Keratinocyte (primary cell): ENCODE results near the gene GPR160. TPM values are rescaled to one million over a fixed set of nuclear protein-coding genes. Genes with fewer than 3 reads are reported as not detected.

Experiments
- DNase-seq: peaks from one replicate; pipeline ENCODE4 v3.0.0-alpha.2; 2011; ENCODE audit warnings: low read depth, missing footprints, low spot score
- FAIRE-seq: peaks from 2 replicates; lab custom pipeline; 2011; peaks lifted over from hg19 to GRCh38; lab: Jason Lieb, UNC
- H2AFZ ChIP-seq: 2 replicates; pipeline ENCODE4 v1.6.0; 2012; ENCODE audit warnings: low read length, control low read depth, inconsistent platforms; ENCODE audit not compliant: control insufficient read depth
- H3K27ac ChIP-seq: 2 replicates; pipeline ENCODE4 v1.5.1; 2011; ENCODE audit warnings: low read length; ENCODE audit not compliant: control insufficient read depth, insufficient read depth
- H3K27me3 ChIP-seq: 3 replicates; pipeline ENCODE4 v1.6.0; 2011; ENCODE audit warnings: low read length; ENCODE audit not compliant: control insufficient read depth, insufficient read depth; ENCODE audit errors: extremely low read depth
- H3K36me3 ChIP-seq, 2 experiments: 2 replicates in 1 of 2; 3 replicates in 1 of 2; pipeline ENCODE4 v1.5.1; 2011; ENCODE audit warnings: low read length in 2 of 2, mild to moderate bottlenecking in 1 of 2; ENCODE audit not compliant: control insufficient read depth in 2 of 2, insufficient read depth in 2 of 2; ENCODE audit errors: extremely low read depth in 1 of 2
- H3K4me1 ChIP-seq: 3 replicates; pipeline ENCODE4 v1.5.1; 2011; ENCODE audit warnings: low read length; ENCODE audit not compliant: control insufficient read depth, insufficient read depth; ENCODE audit errors: extremely low read depth
- H3K4me2 ChIP-seq: 3 replicates; pipeline ENCODE4 v1.6.0; 2011; ENCODE audit warnings: low read depth, low read length; ENCODE audit not compliant: control insufficient read depth, insufficient read depth; ENCODE audit errors: extremely low read depth
- H3K4me3 ChIP-seq, 3 experiments: fragments of 200-600 bp in 1 of 3; sonication (generic) in 1 of 3; 2 replicates in 2 of 3; 3 replicates in 1 of 3; pipeline ENCODE4 v1.5.1; 2011 to 2016; ENCODE audit warnings: low read length in 3 of 3, mild to moderate bottlenecking in 3 of 3, control low read depth in 2 of 3, inconsistent platforms in 1 of 3, low read depth in 1 of 3, mixed read lengths in 1 of 3, mixed run types in 1 of 3, moderate library complexity in 1 of 3; ENCODE audit not compliant: control insufficient read depth in 2 of 3, insufficient read depth in 2 of 3; ENCODE audit errors: extremely low read depth in 1 of 3
- H3K79me2 ChIP-seq: 2 replicates; pipeline ENCODE4 v1.6.0; 2012; ENCODE audit warnings: low read length; ENCODE audit not compliant: control insufficient read depth, insufficient read depth
- H3K9ac ChIP-seq: 3 replicates; pipeline ENCODE4 v1.6.0; 2011; ENCODE audit warnings: low read length; ENCODE audit not compliant: control insufficient read depth, insufficient read depth; ENCODE audit errors: extremely low read depth
- H3K9me1 ChIP-seq: 3 replicates; pipeline ENCODE4 v1.6.0; 2011; ENCODE audit warnings: low read length; ENCODE audit not compliant: control insufficient read depth, insufficient read depth; ENCODE audit errors: extremely low read depth
- H3K9me3 ChIP-seq: 2 replicates; pipeline ENCODE4 v1.5.1; 2012; ENCODE audit warnings: low read depth, low read length; ENCODE audit not compliant: control insufficient read depth
- H4K20me1 ChIP-seq: 3 replicates; pipeline ENCODE4 v1.6.0; 2011; ENCODE audit warnings: low read length; ENCODE audit not compliant: control insufficient read depth, insufficient read depth; ENCODE audit errors: extremely low read depth
- CTCF ChIP-seq, 3 experiments: IDR thresholded peaks in 1 of 3; conservative IDR thresholded peaks in 1 of 3; optimal IDR thresholded peaks in 1 of 3; 2 replicates in 2 of 3; 3 replicates in 1 of 3; pipeline versions ENCODE3 to v1.5.1; 2011; ENCODE audit warnings: low read length in 3 of 3, mild to moderate bottlenecking in 3 of 3, moderate library complexity in 2 of 3, control low read depth in 1 of 3, inconsistent platforms in 1 of 3; ENCODE audit not compliant: insufficient read depth in 2 of 3; ENCODE audit errors: extremely low read depth in 1 of 3
- EZH2 ChIP-seq: IDR thresholded peaks from one replicate; pipeline ENCODE4 v1.6.1; 2012; ENCODE audit warnings: inconsistent platforms, mild to moderate bottlenecking, low read length, moderate library complexity
- dilution Hi-C: fragments of 300-500 bp; cut with MboI; formaldehyde crosslinking; loops from one replicate; pipeline ENCODE4 v1.7.0; 2020; ENCODE audit warnings: low sequenced_read_pairs; ENCODE audit not compliant: extremely low pct_ligation_motif_present
- polyA plus RNA-seq, 5 experiments: library from polyadenylated mRNA; depleted of rRNA in 3 of 5; stranded (reverse) in 3 of 5; stranded (forward) in 1 of 5; unstranded in 1 of 5; fragments of >200 nt; gene quantifications; 1 replicate in 1 of 5; 2 replicates in 3 of 5; 3 replicates in 1 of 5; pipeline versions ENCODE4 v1.2.1 to v1.2.3, GENCODE V29; 2011 to 2012; ENCODE audit warnings: missing spikeins in 2 of 5, low read depth in 1 of 5, low replicate concordance in 1 of 5

The GPR160 gene
- polyA plus RNA-seq, 1 donor (not counting 4 experiments of a cell fraction or from before 2014, with no cell fraction given): 0.22 TPM

DNA sequence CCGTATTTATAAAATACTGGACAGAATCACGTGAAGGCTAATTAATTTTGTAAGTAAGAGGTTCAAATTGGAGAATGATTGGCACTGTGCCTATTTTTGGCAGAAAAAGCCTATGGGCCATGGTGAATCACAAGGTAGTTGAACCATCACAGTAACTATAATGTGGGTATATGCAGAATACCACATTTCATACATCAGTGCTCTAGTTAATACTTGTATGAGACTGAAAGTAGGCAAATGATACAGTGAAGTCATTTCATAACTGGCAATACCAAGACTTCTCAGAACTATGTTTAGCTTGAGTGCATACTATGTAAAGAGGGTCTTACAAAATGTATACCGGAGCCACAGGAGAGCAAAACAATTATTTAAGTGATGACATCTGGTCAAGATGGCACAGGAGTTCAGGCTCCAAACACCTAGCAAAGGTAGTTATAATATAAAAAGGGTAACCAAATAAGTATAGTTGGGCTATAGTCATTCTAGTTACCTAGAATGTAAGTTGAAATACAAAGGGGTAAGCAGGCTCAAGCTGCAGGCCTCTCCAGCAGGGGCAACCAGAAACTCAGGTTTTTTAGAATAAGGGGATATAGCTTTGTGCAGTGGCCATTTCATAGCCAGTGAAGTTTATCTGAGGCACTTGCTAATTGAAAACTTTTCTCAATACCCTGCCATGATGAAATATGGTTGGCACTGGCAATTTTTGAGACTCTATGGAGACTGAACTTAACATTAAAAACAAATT, 19.1 kb downstream of the GPR160 start:
- H3K79me2 ChIP-seq: no peaks in the 10 kb centered on the region
- H3K9me3 ChIP-seq: no peaks in the 10 kb centered on the region
- H3K4me3 ChIP-seq: no peak overlapping the region
- no peak overlapping the region for H3K27ac ChIP-seq
- no peak overlapping the region for H2AFZ ChIP-seq
- dilution Hi-C loops: no loop called here
- H4K20me1 ChIP-seq: no peaks in the 10 kb centered on the region
- H3K36me3 ChIP-seq: no peaks in the 10 kb centered on the region
- no peaks in the 10 kb centered on the region for H3K9me1 ChIP-seq
- no peak for FAIRE-seq
- H3K4me1 ChIP-seq: no peaks in the 10 kb centered on the region
- no peak for DNase-seq
- H3K27me3 ChIP-seq: no peaks in the 10 kb centered on the region
- TF ChIP-seq EZH2 (no peak), CTCF (optimal IDR thresholded peaks at IDR 0.05 in 1 of 3, IDR thresholded peaks at IDR 0.05 in 1 of 3, conservative IDR thresholded peaks at IDR 0.05 in 1 of 3; ENCODE audit: extremely low read depth in 1 of 3, insufficient read depth in 2 of 3, low read length in 3 of 3) (no peak)
- H3K4me2 ChIP-seq: no peak overlapping the region
- no peak overlapping the region for H3K9ac ChIP-seq

GRCh38 chr3:170057550-170057949, 19.8 kb downstream of the GPR160 start:
- Histone ChIP-seq H3K79me2 (no peaks in the 10 kb centered on the region), H3K4me2 (no peak overlapping the region), H3K9ac (no peak overlapping the region), H3K4me3 (no peak overlapping the region), H3K9me3 (no peaks in the 10 kb centered on the region), H3K9me1 (no peaks in the 10 kb centered on the region), H4K20me1 (no peaks in the 10 kb centered on the region), H2AFZ (no peak overlapping the region), H3K36me3 (no peaks in the 10 kb centered on the region), H3K4me1 (no peaks in the 10 kb centered on the region), H3K27ac (no peak overlapping the region), H3K27me3 (no peaks in the 10 kb centered on the region)
- FAIRE-seq: no peak
- dilution Hi-C loops: no loop called here
- TF ChIP-seq EZH2 (no peak), CTCF (optimal IDR thresholded peaks at IDR 0.05 in 1 of 3, IDR thresholded peaks at IDR 0.05 in 1 of 3, conservative IDR thresholded peaks at IDR 0.05 in 1 of 3; ENCODE audit: extremely low read depth in 1 of 3, insufficient read depth in 2 of 3, low read length in 3 of 3) (no peak)
- DNase-seq: no peak
